Left lobe of liver (tissue), 2 donors: ENCODE data around the gene EDRF1. TPM values are rescaled to one million over a fixed set of nuclear protein-coding genes. Genes with fewer than 3 reads are reported as not detected.

Experiments
- ATAC-seq: fragments of 200-7000 bp; cut with Tn5 transposase; one replicate; pipeline ENCODE4 v1.9.1; 2020; ENCODE audit warnings: mild to moderate bottlenecking, moderate library complexity
- DNase-seq: peaks from one replicate; pipeline ENCODE4 v3.0.0-alpha.2; 2020; ENCODE audit warnings: low spot score
- total RNA-seq: library from RNA; stranded (reverse); gene quantifications from one replicate; pipeline ENCODE4 v1.2.1, GENCODE V29; 2021
- donor health status: DM: no; HTN: no; CAD: no; lungs with moderate emphysema.
- donor health status: DM: no; HTN: yes; CAD: no.

The EDRF1 gene
- total RNA-seq, 1 donor from 2014 or later, result 5.7 TPM

GRCh38 chr10:125783957-125784356, 64.4 kb downstream of the EDRF1 start:
- DNase-seq (no peak), ATAC-seq (no peak)

GRCh38 chr10:125785791-125786190, 66.3 kb downstream of the EDRF1 start:
- ATAC-seq (no peak), DNase-seq (no peak)

- ATAC-seq (no peak), DNase-seq (no peak)
These were observed 68.9 kb downstream of the EDRF1 start for GRCh38 chr10:125788156-125789034.

- no peak for DNase-seq
- no peak for ATAC-seq
These were observed 73.1 kb downstream of the EDRF1 start for GRCh38 chr10:125792342-125793300.

- no peak for DNase-seq
- no peak for ATAC-seq
These were observed 75.6 kb downstream of the EDRF1 start for GRCh38 chr10:125795128-125795527.

GRCh38 chr10:125795637-125796190, 76.2 kb downstream of the EDRF1 start:
- ATAC-seq (no peak), DNase-seq (no peak)

- ATAC-seq (no peak), DNase-seq (no peak)
These were observed 77.9 kb downstream of the EDRF1 start for GRCh38 chr10:125797424-125797823.

GRCh38 chr10:125797994-125798662, 78.6 kb downstream of the EDRF1 start:
- ATAC-seq, result no peak
- no peak for DNase-seq

GRCh38 chr10:125799451-125800182, 80.1 kb downstream of the EDRF1 start:
- DNase-seq, result no peak
- no peak for ATAC-seq

- ATAC-seq (no peak), DNase-seq (no peak)
These were observed 82.1 kb downstream of the EDRF1 start for GRCh38 chr10:125801574-125801973.

GRCh38 chr10:125802131-125802530, 82.6 kb downstream of the EDRF1 start:
- ATAC-seq, result no peak
- DNase-seq, result no peak

- ATAC-seq (no peak), DNase-seq (no peak)
These were observed 83.2 kb downstream of the EDRF1 start for GRCh38 chr10:125802739-125803138.

- DNase-seq (no peak), ATAC-seq (no peak)
These were observed 88.5 kb downstream of the EDRF1 start for GRCh38 chr10:125808047-125808446.

- ATAC-seq (no peak), DNase-seq (no peak)
These were observed 91.7 kb downstream of the EDRF1 start for GRCh38 chr10:125811251-125811650.

GRCh38 chr10:125812128-125812750, 92.7 kb downstream of the EDRF1 start:
- no peak for DNase-seq
- no peak for ATAC-seq
